Progenitor cell of endocrine pancreas (in vitro differentiated cells): Measurements from ENCODE around the gene REPS2. TPM values are rescaled to one million over a fixed set of nuclear protein-coding genes. Genes with fewer than 3 reads are reported as not detected.

Experiments used
- DNase-seq: peaks from one replicate; pipeline ENCODE4 v3.0.0; 2021; ENCODE audit warnings: low spot score; ENCODE audit not compliant: unreplicated experiment
- H3K27ac Mint-ChIP-seq: 2 replicates; pipeline ENCODE4 v1.8.0; 2021; ENCODE audit warnings: mild to moderate bottlenecking, moderate library complexity, mixed read lengths
- H3K27me3 Mint-ChIP-seq: 2 replicates; pipeline ENCODE4 v1.8.0; 2021; ENCODE audit warnings: mixed read lengths
- H3K36me3 Mint-ChIP-seq: 2 replicates; pipeline ENCODE4 v1.8.0; 2022; ENCODE audit warnings: mixed read lengths; ENCODE audit not compliant: insufficient read depth
- H3K4me1 Mint-ChIP-seq: 2 replicates; pipeline ENCODE4 v1.8.0; 2021; ENCODE audit warnings: low read depth, mixed read lengths
- H3K4me3 Mint-ChIP-seq: 2 replicates; pipeline ENCODE4 v1.8.0; 2021; ENCODE audit warnings: low read depth, mild to moderate bottlenecking, moderate library complexity, mixed read lengths
- H3K9me3 Mint-ChIP-seq: 2 replicates; pipeline ENCODE4 v1.8.0; 2021; ENCODE audit warnings: low read depth, mixed read lengths
- total RNA-seq: library from RNA; stranded (reverse); gene quantifications from 2 replicates; pipeline ENCODE4 v1.2.1, GENCODE V29; 2021
- TF ChIP-seq, protein P1 (sequence below): fragments of 200-600 bp; sonication (generic); IDR thresholded peaks from one replicate; pipeline ENCODE4 v1.5.0; 2021; ENCODE audit warnings: antibody characterized with exemption, mild to moderate bottlenecking; ENCODE audit not compliant: unreplicated experiment

The REPS2 gene
- total RNA-seq, 1 donor from 2014 or later, result 4.3 TPM

DNA sequence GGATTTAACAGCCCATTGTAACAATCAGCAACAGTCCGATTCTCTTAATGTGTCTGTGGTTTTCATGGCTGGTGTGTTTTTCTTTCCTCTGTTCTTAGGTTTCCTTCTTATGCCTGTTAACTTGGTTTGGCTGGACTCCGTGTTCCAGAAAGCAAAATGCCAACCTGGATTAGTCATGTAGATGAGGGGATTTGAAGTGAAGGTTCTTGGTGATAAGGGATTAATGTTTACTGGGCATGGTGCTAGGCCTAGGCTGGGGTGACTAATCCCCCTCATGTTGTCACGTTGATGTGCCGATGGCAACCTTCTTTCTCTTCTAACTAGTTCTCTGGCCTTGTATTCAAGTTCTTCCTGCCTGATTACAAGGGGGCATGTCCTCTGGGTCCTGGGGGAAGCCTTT, 85.9 kb downstream of the REPS2 start:
- Mint-ChIP-seq H3K4me3 (no peak overlapping the region), H3K27me3 (peaks cover 4% of the 10 kb centered on the region), H3K36me3 (no peaks in the 10 kb centered on the region), H3K4me1 (peaks cover 1% of the 10 kb centered on the region), H3K27ac (no peak overlapping the region), H3K9me3 (no peaks in the 10 kb centered on the region)
- no peak for DNase-seq
- TF ChIP-seq, protein P1, sequence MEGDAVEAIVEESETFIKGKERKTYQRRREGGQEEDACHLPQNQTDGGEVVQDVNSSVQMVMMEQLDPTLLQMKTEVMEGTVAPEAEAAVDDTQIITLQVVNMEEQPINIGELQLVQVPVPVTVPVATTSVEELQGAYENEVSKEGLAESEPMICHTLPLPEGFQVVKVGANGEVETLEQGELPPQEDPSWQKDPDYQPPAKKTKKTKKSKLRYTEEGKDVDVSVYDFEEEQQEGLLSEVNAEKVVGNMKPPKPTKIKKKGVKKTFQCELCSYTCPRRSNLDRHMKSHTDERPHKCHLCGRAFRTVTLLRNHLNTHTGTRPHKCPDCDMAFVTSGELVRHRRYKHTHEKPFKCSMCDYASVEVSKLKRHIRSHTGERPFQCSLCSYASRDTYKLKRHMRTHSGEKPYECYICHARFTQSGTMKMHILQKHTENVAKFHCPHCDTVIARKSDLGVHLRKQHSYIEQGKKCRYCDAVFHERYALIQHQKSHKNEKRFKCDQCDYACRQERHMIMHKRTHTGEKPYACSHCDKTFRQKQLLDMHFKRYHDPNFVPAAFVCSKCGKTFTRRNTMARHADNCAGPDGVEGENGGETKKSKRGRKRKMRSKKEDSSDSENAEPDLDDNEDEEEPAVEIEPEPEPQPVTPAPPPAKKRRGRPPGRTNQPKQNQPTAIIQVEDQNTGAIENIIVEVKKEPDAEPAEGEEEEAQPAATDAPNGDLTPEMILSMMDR, result no peak

DNA sequence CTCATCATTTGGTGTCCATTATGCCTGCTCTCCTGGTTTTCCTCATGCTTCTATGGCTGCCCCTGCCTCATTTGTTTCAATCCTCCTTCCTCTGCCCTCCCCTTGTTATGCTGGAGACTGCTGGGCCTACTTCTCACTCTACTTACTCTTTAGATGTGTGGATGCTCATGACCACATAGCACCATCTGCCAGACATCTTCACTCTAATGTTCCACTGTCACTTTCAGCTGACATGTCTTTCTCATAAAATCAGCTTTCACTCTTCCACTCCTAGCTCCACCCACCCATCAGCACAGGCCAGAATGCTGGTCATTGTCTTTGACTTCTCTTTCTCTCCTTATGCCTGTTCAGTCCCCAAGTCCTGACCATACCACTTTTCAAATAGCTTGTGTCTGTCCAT, 86.8 kb downstream of the REPS2 start:
- no peak overlapping the region for H3K27ac Mint-ChIP-seq
- TF ChIP-seq, protein P1, result no peak
- H3K36me3 Mint-ChIP-seq, result no peaks in the 10 kb centered on the region
- H3K4me3 Mint-ChIP-seq, result no peak overlapping the region
- H3K4me1 Mint-ChIP-seq, result peaks cover 1% of the 10 kb centered on the region
- peaks cover 4% of the 10 kb centered on the region for H3K27me3 Mint-ChIP-seq
- H3K9me3 Mint-ChIP-seq, result no peaks in the 10 kb centered on the region
- DNase-seq, result no peak

DNA sequence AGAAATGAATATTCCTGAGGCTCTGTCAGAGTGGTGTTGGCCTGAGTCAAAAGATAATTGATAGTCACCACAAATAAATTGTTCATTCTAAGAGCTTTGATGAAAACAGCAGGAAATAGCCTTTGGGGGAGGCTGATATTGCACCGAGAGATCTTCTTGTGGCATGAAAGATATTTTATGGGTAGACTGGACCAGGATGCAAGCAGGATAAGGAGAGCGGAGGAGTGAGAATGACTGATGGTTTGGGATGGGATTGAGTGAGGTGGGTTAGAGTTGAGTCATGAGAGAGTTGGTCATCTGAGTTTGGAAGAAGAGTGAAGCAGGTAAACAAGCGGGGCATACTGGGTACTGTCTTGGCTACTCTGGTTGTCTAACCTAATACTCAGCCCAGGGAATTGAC, 88.7 kb downstream of the REPS2 start:
- H3K4me3 Mint-ChIP-seq, result no peak overlapping the region
- H3K27ac Mint-ChIP-seq, result peak overlapping the region; percentile 60
- no peaks in the 10 kb centered on the region for H3K36me3 Mint-ChIP-seq
- peaks cover 6% of the 10 kb centered on the region for H3K27me3 Mint-ChIP-seq
- H3K4me1 Mint-ChIP-seq, result peaks cover 1% of the 10 kb centered on the region
- H3K9me3 Mint-ChIP-seq, result no peaks in the 10 kb centered on the region
- TF ChIP-seq, protein P1, result no peak
- no peak for DNase-seq

DNA sequence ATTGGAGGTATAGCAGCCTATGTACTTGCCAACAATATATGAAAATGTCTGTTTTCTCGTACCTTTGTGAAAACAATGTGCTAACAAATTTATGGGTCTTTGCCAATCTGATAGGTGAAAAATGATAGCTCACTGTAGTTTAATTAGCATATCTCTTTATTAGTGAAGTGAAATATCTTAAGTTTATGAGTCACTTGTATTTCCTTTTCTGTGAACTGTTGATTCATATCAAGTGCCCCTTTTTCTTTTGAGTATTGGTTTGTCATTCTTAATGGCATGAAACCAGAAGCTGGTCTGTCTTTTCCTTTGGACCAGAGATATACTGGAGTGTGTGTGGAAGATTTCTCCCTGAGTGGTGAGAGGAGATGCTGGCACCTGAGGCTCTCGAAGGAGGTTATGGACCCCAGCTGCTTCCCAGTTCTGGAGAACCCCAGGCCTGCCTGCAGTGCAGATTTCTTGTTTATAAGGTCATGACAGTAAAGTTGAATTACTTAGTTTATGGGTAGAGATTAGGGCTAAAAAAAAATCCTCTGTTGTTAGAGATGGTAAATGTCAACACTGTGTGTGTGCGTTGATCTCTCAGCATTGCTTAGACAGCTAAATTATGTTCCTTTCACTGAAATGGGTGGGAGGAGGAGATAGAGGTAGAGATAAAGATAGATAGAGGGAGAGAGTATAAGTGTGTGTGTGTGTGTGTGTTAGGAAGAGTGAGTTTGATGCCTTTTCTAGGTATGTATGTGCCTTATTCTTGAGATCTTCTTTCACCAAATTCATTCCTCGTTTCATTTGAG, 89.9 kb downstream of the REPS2 start:
- H3K4me3 Mint-ChIP-seq, result no peak overlapping the region
- TF ChIP-seq, protein P1, result no peak
- no peak for DNase-seq
- no peaks in the 10 kb centered on the region for H3K9me3 Mint-ChIP-seq
- peaks cover 6% of the 10 kb centered on the region for H3K27me3 Mint-ChIP-seq
- H3K36me3 Mint-ChIP-seq, result no peaks in the 10 kb centered on the region
- no peak overlapping the region for H3K27ac Mint-ChIP-seq
- peaks cover 1% of the 10 kb centered on the region for H3K4me1 Mint-ChIP-seq

GRCh38 chrX:17038277-17038676, 91.8 kb downstream of the REPS2 start:
- DNase-seq, result no peak
- Mint-ChIP-seq H3K9me3 (no peaks in the 10 kb centered on the region), H3K4me1 (peaks cover 1% of the 10 kb centered on the region), H3K4me3 (no peak overlapping the region), H3K36me3 (no peaks in the 10 kb centered on the region), H3K27ac (no peak overlapping the region), H3K27me3 (peaks cover 4% of the 10 kb centered on the region)
- TF ChIP-seq, protein P1, result no peak
